H1 (cell line): ENCODE measurements around the gene SLC6A17. TPM values are rescaled to one million over a fixed set of nuclear protein-coding genes. Genes with fewer than 3 reads are reported as not detected.

ENCODE experiments used
- CTCF ChIA-PET: fragments of 300-600 bp; sonication (Branson Sonifier 250); formaldehyde crosslinking; loops from one replicate; lab custom pipeline; 2021; ENCODE audit not compliant: partially characterized antibody; lab: Charles Lee
- POLR2A ChIA-PET: fragments of 300-600 bp; sonication (Branson Sonifier 250); formaldehyde crosslinking; loops from one replicate; lab custom pipeline; 2021; ENCODE audit warnings: inconsistent platforms; ENCODE audit not compliant: partially characterized antibody; lab: Charles Lee
- DNase-seq, 2 experiments: peaks; one replicate each; pipeline versions ENCODE4 v3.0.0 to v3.0.0-alpha.2; 2010 to 2022; ENCODE audit warnings: low spot score in 2 of 2, low read depth in 1 of 2, mixed read lengths in 1 of 2
- FAIRE-seq: peaks from 2 replicates; lab custom pipeline; 2011; peaks lifted over from hg19 to GRCh38; lab: Jason Lieb, UNC
- H2AFZ ChIP-seq: 2 replicates; pipeline ENCODE4 v1.8.1; 2012; ENCODE audit warnings: low read length, inconsistent platforms
- H2AK5ac ChIP-seq: 2 replicates; pipeline ENCODE4 v1.6.1; 2013; ENCODE audit warnings: low read depth, low read length
- H2BK120ac ChIP-seq: replicated peaks from 2 replicates; pipeline ENCODE3; 2013; ENCODE audit warnings: low read depth, low read length, inconsistent platforms
- H2BK12ac ChIP-seq: 2 replicates; pipeline ENCODE4 v1.6.1; 2013; ENCODE audit warnings: low read depth, low read length
- H2BK15ac ChIP-seq: 2 replicates; pipeline ENCODE4 v1.6.1; 2013; ENCODE audit warnings: low read length
- H2BK20ac ChIP-seq: 2 replicates; pipeline ENCODE4 v1.6.1; 2013; ENCODE audit warnings: low read length
- H2BK5ac ChIP-seq: 2 replicates; pipeline ENCODE4 v1.6.1; 2013; ENCODE audit warnings: low read depth, low read length
- H3K14ac ChIP-seq: 2 replicates; pipeline ENCODE4 v1.6.1; 2013; ENCODE audit warnings: inconsistent platforms; ENCODE audit not compliant: insufficient read length
- H3K18ac ChIP-seq: 2 replicates; pipeline ENCODE4 v1.6.1; 2013; ENCODE audit warnings: low read length; ENCODE audit errors: extremely low read depth
- H3K23ac ChIP-seq: 2 replicates; pipeline ENCODE4 v1.6.1; 2013; ENCODE audit warnings: inconsistent platforms; ENCODE audit not compliant: insufficient read length
- H3K23me2 ChIP-seq: 2 replicates; pipeline ENCODE4 v1.6.1; 2013; ENCODE audit warnings: low read depth, low read length
- H3K27ac ChIP-seq: 2 replicates; pipeline ENCODE4 v1.6.1; 2011; ENCODE audit warnings: low read depth, low read length, inconsistent platforms
- H3K27me3 ChIP-seq, 4 experiments: replicated peaks in 1 of 4; 1 replicate in 1 of 4; 2 replicates in 3 of 4; pipeline versions ENCODE4 v1.6.1 to v1.8.1; 2011 to 2013; ENCODE audit warnings: low read length in 3 of 4, mild to moderate bottlenecking in 3 of 4, inconsistent platforms in 2 of 4, mixed read lengths in 2 of 4, moderate library complexity in 1 of 4; ENCODE audit not compliant: control insufficient read depth in 3 of 4, insufficient read depth in 3 of 4; ENCODE audit errors: extremely low read depth in 1 of 4
- H3K36me3 ChIP-seq, 4 experiments: 2 replicates each; pipeline versions ENCODE4 v1.6.1 to v1.8.1; 2011 to 2013; ENCODE audit warnings: mild to moderate bottlenecking in 4 of 4, low read length in 3 of 4, moderate library complexity in 2 of 4, control low read depth in 1 of 4, inconsistent platforms in 1 of 4; ENCODE audit not compliant: insufficient read depth in 4 of 4, control insufficient read depth in 2 of 4
- H3K4ac ChIP-seq: replicated peaks from 2 replicates; pipeline ENCODE3; 2013; ENCODE audit warnings: low read length, low read depth, mixed read lengths, inconsistent platforms; ENCODE audit not compliant: insufficient read length
- H3K4me1 ChIP-seq, 4 experiments: replicated peaks in 1 of 4; 1 replicate in 1 of 4; 2 replicates in 3 of 4; pipeline versions ENCODE4 v1.6.1 to v1.8.1; 2011 to 2013; ENCODE audit warnings: low read length in 3 of 4, inconsistent platforms in 2 of 4, mixed read lengths in 1 of 4; ENCODE audit not compliant: insufficient read depth in 4 of 4, control insufficient read depth in 3 of 4
- H3K4me2 ChIP-seq, 2 experiments: 2 replicates each; pipeline versions ENCODE4 v1.6.1 to v1.8.1; 2011 to 2013; ENCODE audit warnings: low read depth in 2 of 2, low read length in 2 of 2, control low read depth in 1 of 2, inconsistent platforms in 1 of 2, mild to moderate bottlenecking in 1 of 2; ENCODE audit not compliant: insufficient read depth in 1 of 2
- H3K4me3 ChIP-seq, 4 experiments: fragments of 200-600, 300-600 bp in 1 of 4; sonication (generic), shearing (Covaris generic), sonication (Bioruptor Twin) in 1 of 4; 2 replicates each; pipeline versions ENCODE4 v1.5.1 to v1.8.1; 2011 to 2016; ENCODE audit warnings: low read length in 4 of 4, low read depth in 3 of 4, control low read depth in 2 of 4, inconsistent platforms in 2 of 4, mild to moderate bottlenecking in 2 of 4, mixed read lengths in 1 of 4, moderate library complexity in 1 of 4; ENCODE audit not compliant: insufficient read depth in 2 of 4; ENCODE audit errors: extremely low read depth in 1 of 4
- H3K56ac ChIP-seq: replicated peaks from 2 replicates; pipeline ENCODE3; 2013; ENCODE audit warnings: low read depth, mild to moderate bottlenecking, mixed read lengths, low read length, inconsistent platforms; ENCODE audit not compliant: insufficient read length
- H3K79me1 ChIP-seq: 2 replicates; pipeline ENCODE4 v1.6.1; 2013; ENCODE audit warnings: low read depth, low read length, control low read depth
- H3K79me2 ChIP-seq, 2 experiments: 2 replicates each; pipeline versions ENCODE4 v1.6.1 to v1.8.1; 2012 to 2013; ENCODE audit warnings: low read length in 2 of 2, mild to moderate bottlenecking in 2 of 2, inconsistent platforms in 1 of 2; ENCODE audit not compliant: insufficient read depth in 2 of 2, control insufficient read depth in 1 of 2
- H3K9ac ChIP-seq, 4 experiments: replicated peaks in 1 of 4; 1 replicate in 1 of 4; 2 replicates in 3 of 4; pipeline versions ENCODE4 v1.6.1 to v1.8.1; 2011 to 2013; ENCODE audit warnings: low read depth in 3 of 4, low read length in 3 of 4, control low read depth in 2 of 4, mild to moderate bottlenecking in 2 of 4, moderate library complexity in 2 of 4, inconsistent platforms in 1 of 4; ENCODE audit errors: extremely low read depth in 1 of 4
- H3K9me3 ChIP-seq, 2 experiments: 2 replicates each; pipeline versions ENCODE4 v1.6.1 to v1.8.1; 2012 to 2013; ENCODE audit warnings: mild to moderate bottlenecking in 2 of 2, moderate library complexity in 2 of 2, control low read depth in 1 of 2, inconsistent platforms in 1 of 2, low read depth in 1 of 2, low read length in 1 of 2, mixed read lengths in 1 of 2; ENCODE audit not compliant: insufficient read depth in 2 of 2
- H4K20me1 ChIP-seq, 2 experiments: replicated peaks in 1 of 2; 2 replicates each; pipeline versions ENCODE3 to v1.8.1; 2011 to 2013; ENCODE audit warnings: inconsistent platforms in 2 of 2, low read length in 2 of 2, mild to moderate bottlenecking in 1 of 2; ENCODE audit not compliant: insufficient read depth in 2 of 2, control insufficient read depth in 1 of 2
- H4K5ac ChIP-seq: 2 replicates; pipeline ENCODE4 v1.6.1; 2013; ENCODE audit warnings: low read length, low read depth, mixed read lengths, inconsistent platforms; ENCODE audit not compliant: insufficient read length
- H4K8ac ChIP-seq: 2 replicates; pipeline ENCODE4 v1.8.0; 2013; ENCODE audit warnings: mild to moderate bottlenecking, moderate library complexity, low read length, inconsistent platforms; ENCODE audit not compliant: insufficient read depth; ENCODE audit errors: extremely low read depth
- H4K91ac ChIP-seq: replicated peaks from 2 replicates; pipeline ENCODE3; 2013; ENCODE audit warnings: low read length, mixed read lengths, inconsistent platforms; ENCODE audit not compliant: insufficient read length
- CHD2 ChIP-seq: IDR thresholded peaks from 2 replicates; pipeline ENCODE4 v1.6.1; 2012; ENCODE audit warnings: low read length, improper control_type of control experiment
- CTBP2 ChIP-seq: IDR thresholded peaks from 2 replicates; pipeline ENCODE4 v1.7.0; 2011; ENCODE audit warnings: borderline replicate concordance, mild to moderate bottlenecking, moderate library complexity, mixed read lengths, low read length; ENCODE audit not compliant: insufficient read depth, insufficient read length
- GABPA ChIP-seq: IDR thresholded peaks from 2 replicates; pipeline ENCODE4 v1.6.1; 2011; ENCODE audit warnings: mild to moderate bottlenecking, low read length, moderate library complexity, borderline replicate concordance; ENCODE audit not compliant: insufficient read depth
- KDM1A ChIP-seq: fragments of 200-600, 300-600 bp; sonication (generic); IDR thresholded peaks from 2 replicates; pipeline ENCODE4 v1.7.1; 2016; ENCODE audit warnings: mild to moderate bottlenecking, low read length, borderline replicate concordance
- KDM4A ChIP-seq: IDR thresholded peaks from one replicate; pipeline ENCODE4 v1.7.1; 2012; ENCODE audit warnings: low read depth, mild to moderate bottlenecking, moderate library complexity, low read length, inconsistent platforms; ENCODE audit not compliant: severe bottlenecking
- KDM5A ChIP-seq: fragments of 200-600 bp; IDR thresholded peaks from 2 replicates; pipeline ENCODE4 v1.7.1; 2012; ENCODE audit warnings: mild to moderate bottlenecking, low read length, inconsistent platforms, mixed read lengths
- NANOG ChIP-seq: IDR thresholded peaks from 2 replicates; pipeline ENCODE4 v1.6.1; 2011; ENCODE audit warnings: low read length, low read depth, mild to moderate bottlenecking, inconsistent platforms; ENCODE audit not compliant: insufficient read depth, poor library complexity, severe bottlenecking
- PHF8 ChIP-seq: fragments of 200-600 bp; sonication (generic); conservative IDR thresholded peaks from 2 replicates; pipeline ENCODE4 v1.7.1; 2012; ENCODE audit warnings: low read depth, mild to moderate bottlenecking, inconsistent platforms, low read length, moderate library complexity
- SUZ12 ChIP-seq: fragments of 200-600 bp; sonication (generic); IDR thresholded peaks from 2 replicates; pipeline ENCODE4 v1.6.1; 2012; ENCODE audit warnings: mild to moderate bottlenecking, inconsistent platforms, low read length, moderate library complexity, mixed read lengths
- TBP ChIP-seq: IDR thresholded peaks from 2 replicates; pipeline ENCODE4 v1.6.1; 2011; ENCODE audit warnings: low read depth, low read length, improper control_type of control experiment
- WGBS, 2 experiments: shearing (Covaris generic) in 1 of 2; methylation state at CpG; one replicate each; pipeline versions ENCODE4 v1.1.6 to v1.1.7; 2013 to 2015; ENCODE audit warnings: low lambda C conversion rate in 2 of 2, mixed read lengths in 2 of 2, inconsistent platforms in 1 of 2, low coverage in 1 of 2, missing lambda C conversion rate in 1 of 2; ENCODE audit not compliant: insufficient replicate concordance in 2 of 2, insufficient coverage in 1 of 2, insufficient read length in 1 of 2; ENCODE audit errors: extremely low coverage in 1 of 2, missing lambda C conversion rate in 1 of 2; 5-methylcytosine and 5-hydroxymethylcytosine counted together
- polyA plus RNA-seq, 7 experiments: library from polyadenylated mRNA; depleted of rRNA in 3 of 7; stranded (reverse) in 5 of 7; unstranded in 2 of 7; fragments of >200 nt in 5 of 7; fragments of 200-250 nt in 2 of 7; gene quantifications; 1 replicate in 5 of 7; 2 replicates in 1 of 7; 4 replicates in 1 of 7; pipeline versions ENCODE4 v1.2.1 to v1.2.3, GENCODE V29; 2011 to 2013; ENCODE audit warnings: missing spikeins in 2 of 7, mixed read lengths in 2 of 7
- total RNA-seq: library from RNA; stranded (reverse); fragmentation: NEBNext Ultra II Directional; extraction: Animal tissue kit (Norgen Biotek cat#: 25700); gene quantifications from 2 replicates; pipeline ENCODE4 v1.2.1, GENCODE V29; 2021

Gene SLC6A17
- total and polyA plus RNA-seq, 2 of the 8 experiments (the other 6 are each of a cell fraction or from before 2014, with no cell fraction given): 0.15 to 0.28 TPM

DNA sequence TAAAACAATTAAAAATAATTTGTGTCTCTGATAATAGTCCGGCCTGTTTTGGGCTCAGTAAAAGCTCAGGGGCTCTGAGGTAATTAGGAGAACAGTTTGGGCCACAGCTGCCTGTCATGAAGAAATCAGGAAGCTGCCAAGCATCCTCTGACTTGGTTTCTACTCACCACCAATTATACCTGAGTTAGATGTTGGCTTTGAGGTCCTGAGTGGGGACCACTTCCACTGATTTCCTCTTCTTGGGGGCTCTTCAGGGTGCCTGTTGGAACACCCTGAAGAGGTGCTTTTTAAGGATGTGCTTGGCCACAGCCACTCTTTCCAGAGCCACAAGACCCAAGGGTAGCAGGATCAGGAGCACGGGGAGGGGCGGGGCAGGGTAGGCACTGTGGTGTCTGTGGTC, 10.9 kb downstream of the SLC6A17 start:
- H2BK15ac ChIP-seq: no peak overlapping the region
- no peaks in the 10 kb centered on the region for H3K79me1 ChIP-seq
- no peak overlapping the region for H3K4ac ChIP-seq
- no peak overlapping the region for H3K56ac ChIP-seq
- FAIRE-seq (no peak), DNase-seq (no peak)
- no peak overlapping the region for H4K5ac ChIP-seq
- H3K27ac ChIP-seq: no peak overlapping the region
- POLR2A ChIA-PET: interaction anchor here (0.9 to 1.6 kb wide), 2 partner anchors 10 to 17 kb away, joined by 3 to 4 read pairs; no protein-coding TSS in a partner anchor
- H3K4me3 ChIP-seq: no peak overlapping the region
- H2BK120ac ChIP-seq: no peak overlapping the region
- H3K27me3 ChIP-seq: peaks cover 0 to under 1% (median 0%) of the 10 kb centered on the region in 4 experiments; a peak in 1 of 7 replicates
- H3K4me1 ChIP-seq: no peaks in the 10 kb centered on the region; a peak in 1 of 7 replicates
- H3K23ac ChIP-seq: no peak overlapping the region
- no peak overlapping the region for H3K4me2 ChIP-seq
- peaks cover 2 to 5% of the 10 kb centered on the region in 2 experiments for H4K20me1 ChIP-seq
- H3K23me2 ChIP-seq: no peaks in the 10 kb centered on the region
- 92% methylated on average over 3 of the region's 3 CpGs; no CpG with 5 or more reads in 1 of the 2 experiments for WGBS, 2 experiments
- no peaks in the 10 kb centered on the region for H3K79me2 ChIP-seq
- H3K14ac ChIP-seq: no peak overlapping the region
- no peak overlapping the region for H3K9ac ChIP-seq
- H2BK12ac ChIP-seq: no peak overlapping the region
- no peak for TF ChIP-seq CHD2
- no peak for TF ChIP-seq SUZ12
- no peak for TF ChIP-seq PHF8
- no peak for TF ChIP-seq KDM5A
- no peak for TF ChIP-seq KDM4A
- TF ChIP-seq GABPA: no peak
- TF ChIP-seq CTBP2: no peak
- no peak for TF ChIP-seq KDM1A
- no peak for TF ChIP-seq TBP
- no peak for TF ChIP-seq NANOG
- no peak overlapping the region for H4K8ac ChIP-seq
- H2BK20ac ChIP-seq: no peak overlapping the region
- no peak overlapping the region for H2BK5ac ChIP-seq
- no peak overlapping the region for H2AFZ ChIP-seq
- H3K36me3 ChIP-seq: no peaks in the 10 kb centered on the region
- CTCF ChIA-PET: interaction anchor here (1.2 to 4.6 kb wide), 5 partner anchors 10 to 300 kb away, joined by 3 to 20 read pairs (median 5); partner anchors contain the start of gene SLC6A17
- H3K9me3 ChIP-seq: no peaks in the 10 kb centered on the region
- H2AK5ac ChIP-seq: no peak overlapping the region
- H4K91ac ChIP-seq: no peak overlapping the region
- no peak overlapping the region for H3K18ac ChIP-seq
